Measurements from ENCODE around the gene RAB28. TPM values are rescaled to one million over a fixed set of nuclear protein-coding genes. Genes with fewer than 3 reads are reported as not detected.

Gene RAB28
- total RNA-seq, 3 donors from 2014 or later (not counting 1 experiment from before 2014, with no cell fraction given): 10.2 to 13.1 (median 12.9) TPM

DNA sequence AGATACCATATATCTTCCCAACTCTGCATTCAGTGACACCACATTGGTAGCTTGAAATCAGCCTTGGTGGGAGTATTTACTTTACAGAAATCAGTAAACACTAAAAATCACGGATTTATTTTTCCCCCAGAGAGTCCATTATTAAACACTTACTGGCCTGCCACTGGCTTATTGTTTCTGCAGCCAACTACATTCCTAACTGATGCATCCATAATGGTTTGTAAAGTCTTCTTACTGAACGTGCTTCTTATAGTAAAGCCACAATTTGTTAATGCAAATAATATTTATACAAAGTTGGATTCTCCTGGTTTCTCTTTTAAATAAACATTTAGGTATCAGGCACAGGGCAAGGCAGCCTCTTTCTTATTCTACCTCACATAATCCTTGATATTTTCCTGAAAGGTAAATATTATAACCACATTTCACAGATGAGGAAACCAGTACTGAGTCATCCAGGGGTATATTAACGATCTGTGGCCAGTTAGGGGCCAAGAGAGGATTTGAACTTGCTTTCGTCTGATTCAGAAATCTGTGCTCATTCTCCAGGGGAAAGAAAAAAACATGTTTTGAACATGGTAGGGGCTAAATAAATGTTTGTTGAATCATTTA, 136.5 kb downstream of the RAB28 start:
- ATAC-seq: no peak
- no peaks in the 10 kb centered on the region for H3K4me1 ChIP-seq (ENCODE audit: control insufficient read depth, insufficient read depth, low read length)
- no peaks in the 10 kb centered on the region for H3K36me3 ChIP-seq (ENCODE audit: control insufficient read depth, insufficient read depth, low read length)
- DNase-seq: no peak
- TF ChIP-seq, protein P1, sequence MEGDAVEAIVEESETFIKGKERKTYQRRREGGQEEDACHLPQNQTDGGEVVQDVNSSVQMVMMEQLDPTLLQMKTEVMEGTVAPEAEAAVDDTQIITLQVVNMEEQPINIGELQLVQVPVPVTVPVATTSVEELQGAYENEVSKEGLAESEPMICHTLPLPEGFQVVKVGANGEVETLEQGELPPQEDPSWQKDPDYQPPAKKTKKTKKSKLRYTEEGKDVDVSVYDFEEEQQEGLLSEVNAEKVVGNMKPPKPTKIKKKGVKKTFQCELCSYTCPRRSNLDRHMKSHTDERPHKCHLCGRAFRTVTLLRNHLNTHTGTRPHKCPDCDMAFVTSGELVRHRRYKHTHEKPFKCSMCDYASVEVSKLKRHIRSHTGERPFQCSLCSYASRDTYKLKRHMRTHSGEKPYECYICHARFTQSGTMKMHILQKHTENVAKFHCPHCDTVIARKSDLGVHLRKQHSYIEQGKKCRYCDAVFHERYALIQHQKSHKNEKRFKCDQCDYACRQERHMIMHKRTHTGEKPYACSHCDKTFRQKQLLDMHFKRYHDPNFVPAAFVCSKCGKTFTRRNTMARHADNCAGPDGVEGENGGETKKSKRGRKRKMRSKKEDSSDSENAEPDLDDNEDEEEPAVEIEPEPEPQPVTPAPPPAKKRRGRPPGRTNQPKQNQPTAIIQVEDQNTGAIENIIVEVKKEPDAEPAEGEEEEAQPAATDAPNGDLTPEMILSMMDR (IDR thresholded peaks at IDR 0.05): no peak
- H3K27ac Mint-ChIP-seq: no peak overlapping the region
- no peak overlapping the region for H3K4me3 Mint-ChIP-seq
- peaks cover 4 to 5% of the 10 kb centered on the region in 2 donors for H3K9me3 Mint-ChIP-seq
- no peaks in the 10 kb centered on the region for H3K4me1 Mint-ChIP-seq
- H3K27me3 Mint-ChIP-seq (ENCODE audit: low read depth in 2 of 2): no peaks in the 10 kb centered on the region
- H3K4me3 ChIP-seq (ENCODE audit: low read length): no peak overlapping the region
- H3K27ac ChIP-seq (ENCODE audit: low read length): no peak overlapping the region
- intact Hi-C loops (cut with micrococcal nuclease): no loop called here
- WGBS (ENCODE audit: insufficient coverage): 89% methylated on average over 3 of the region's 4 CpGs
- no peaks in the 10 kb centered on the region for H3K27me3 ChIP-seq (ENCODE audit: control insufficient read depth, insufficient read depth, low read length)
- no peaks in the 10 kb centered on the region for H3K9me3 ChIP-seq (ENCODE audit: control insufficient read depth, insufficient read depth, low read length)
- H3K36me3 Mint-ChIP-seq: no peaks in the 10 kb centered on the region

DNA sequence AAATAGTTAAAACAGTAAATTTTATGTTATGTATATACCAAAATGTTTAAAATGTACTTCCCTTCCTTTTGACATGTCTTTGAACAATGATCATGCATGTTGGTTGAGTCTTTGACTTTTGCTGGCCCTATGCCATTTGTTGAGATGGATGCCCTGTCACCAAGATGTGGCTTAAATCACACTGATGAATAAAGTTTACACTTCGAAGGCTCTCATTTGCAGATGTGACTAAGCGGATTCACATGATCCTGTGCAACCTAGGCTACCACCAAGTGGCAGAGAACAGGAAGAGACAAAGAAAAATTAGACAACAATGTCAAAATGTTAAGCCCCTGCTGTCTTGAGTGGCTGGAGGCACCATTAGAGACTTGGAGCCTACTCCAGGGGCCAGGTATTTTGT, 139.9 kb downstream of the RAB28 start:
- no peaks in the 10 kb centered on the region for H3K27me3 Mint-ChIP-seq (ENCODE audit: low read depth in 2 of 2)

DNA sequence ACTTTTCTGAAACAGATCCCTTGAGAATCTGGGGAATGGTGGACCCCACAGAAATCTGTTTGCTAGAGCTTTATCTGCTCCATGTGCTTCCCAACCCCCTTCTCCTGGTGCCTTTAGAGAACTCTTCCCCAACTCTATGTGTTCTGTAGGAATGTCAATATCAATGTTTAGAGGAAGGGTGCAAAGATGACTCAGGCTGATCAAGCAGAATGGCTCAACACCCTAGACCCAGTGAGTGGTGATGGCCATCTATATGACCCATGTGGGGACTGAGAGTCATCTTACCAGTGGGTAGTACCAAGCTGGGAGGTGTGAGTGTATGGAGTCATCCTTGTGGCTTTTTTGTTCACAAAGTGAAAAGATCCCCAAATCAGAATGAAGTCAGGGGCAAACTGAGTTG, 143.5 kb downstream of the RAB28 start:
- H3K9me3 Mint-ChIP-seq: peaks cover 6% of the 10 kb centered on the region in 2 donors
- H3K27ac ChIP-seq (ENCODE audit: low read length): no peak overlapping the region
- H3K4me3 ChIP-seq (ENCODE audit: low read length): no peak overlapping the region
- DNase-seq: no peak
- H3K36me3 ChIP-seq (ENCODE audit: control insufficient read depth, insufficient read depth, low read length): no peaks in the 10 kb centered on the region
- H3K9me3 ChIP-seq (ENCODE audit: control insufficient read depth, insufficient read depth, low read length): no peaks in the 10 kb centered on the region
- TF ChIP-seq, protein P1 (IDR thresholded peaks at IDR 0.05): no peak
- H3K27me3 ChIP-seq (ENCODE audit: control insufficient read depth, insufficient read depth, low read length): no peaks in the 10 kb centered on the region
- intact Hi-C loops (cut with micrococcal nuclease): no loop called here
- H3K27me3 Mint-ChIP-seq (ENCODE audit: low read depth in 2 of 2): no peaks in the 10 kb centered on the region
- no peaks in the 10 kb centered on the region for H3K36me3 Mint-ChIP-seq
- ATAC-seq: no peak
- no peak overlapping the region for H3K27ac Mint-ChIP-seq
- no peak overlapping the region for H3K4me3 Mint-ChIP-seq
- H3K4me1 Mint-ChIP-seq: no peaks in the 10 kb centered on the region
- H3K4me1 ChIP-seq (ENCODE audit: control insufficient read depth, insufficient read depth, low read length): no peaks in the 10 kb centered on the region

More for the DNA sequence above, 139.9 kb downstream of the RAB28 start:
- 76% methylated on average over 2 of the region's 2 CpGs for WGBS (ENCODE audit: insufficient coverage)
- ATAC-seq: no peak
- Histone ChIP-seq H3K27ac (ENCODE audit: low read length) (no peak overlapping the region), H3K9me3 (ENCODE audit: control insufficient read depth, insufficient read depth, low read length) (no peaks in the 10 kb centered on the region), H3K4me1 (ENCODE audit: control insufficient read depth, insufficient read depth, low read length) (no peaks in the 10 kb centered on the region), H3K4me3 (ENCODE audit: low read length) (no peak overlapping the region), H3K36me3 (ENCODE audit: control insufficient read depth, insufficient read depth, low read length) (no peaks in the 10 kb centered on the region), H3K27me3 (ENCODE audit: control insufficient read depth, insufficient read depth, low read length) (no peaks in the 10 kb centered on the region)
- H3K27ac Mint-ChIP-seq: no peak overlapping the region
- intact Hi-C loops (cut with micrococcal nuclease): no loop called here
- no peaks in the 10 kb centered on the region for H3K36me3 Mint-ChIP-seq
- DNase-seq: no peak
- TF ChIP-seq, protein P1 (IDR thresholded peaks at IDR 0.05): no peak
- peaks cover 5 to 6% of the 10 kb centered on the region in 2 donors for H3K9me3 Mint-ChIP-seq
- no peaks in the 10 kb centered on the region for H3K4me1 Mint-ChIP-seq
- H3K4me3 Mint-ChIP-seq: no peak overlapping the region

DNA sequence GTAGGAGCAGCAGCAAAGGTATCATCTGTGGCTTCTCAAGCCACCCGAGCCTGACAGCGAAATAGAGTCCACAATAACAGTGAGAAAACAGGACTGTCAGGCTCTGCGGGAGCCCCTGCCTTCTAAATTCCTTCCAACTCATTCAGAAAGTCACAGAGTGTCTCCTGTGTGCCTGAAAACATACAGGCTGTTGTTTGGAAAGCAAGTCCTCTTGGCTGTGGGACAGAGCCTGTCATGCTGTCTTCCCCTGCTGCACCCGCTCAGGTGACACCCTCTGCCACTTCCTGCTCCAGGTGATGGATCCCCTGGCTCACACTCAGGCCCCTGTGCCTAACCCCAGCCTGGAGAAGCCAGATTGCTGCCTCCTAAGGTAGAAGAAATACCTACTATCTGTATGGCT, 152.3 kb downstream of the RAB28 start:
- TF ChIP-seq, protein P1 (IDR thresholded peaks at IDR 0.05): no peak
- Histone ChIP-seq H3K36me3 (ENCODE audit: control insufficient read depth, insufficient read depth, low read length) (no peaks in the 10 kb centered on the region), H3K27ac (ENCODE audit: low read length) (no peak overlapping the region), H3K9me3 (ENCODE audit: control insufficient read depth, insufficient read depth, low read length) (no peaks in the 10 kb centered on the region), H3K4me1 (ENCODE audit: control insufficient read depth, insufficient read depth, low read length) (no peaks in the 10 kb centered on the region), H3K4me3 (ENCODE audit: low read length) (no peak overlapping the region), H3K27me3 (ENCODE audit: control insufficient read depth, insufficient read depth, low read length) (no peaks in the 10 kb centered on the region)
- intact Hi-C loops (cut with micrococcal nuclease): no loop called here
- Mint-ChIP-seq H3K4me3 (no peak overlapping the region), H3K36me3 (peaks cover 6% of the 10 kb centered on the region), H3K4me1 (peaks cover 0 to 3% of the 10 kb centered on the region in 2 donors), H3K27me3 (ENCODE audit: low read depth in 2 of 2) (no peaks in the 10 kb centered on the region), H3K27ac (no peak overlapping the region), H3K9me3 (peaks cover 3 to 7% of the 10 kb centered on the region in 2 donors)
- DNase-seq (no peak), ATAC-seq (no peak)
- 91% methylated on average over 4 of the region's 4 CpGs for WGBS (ENCODE audit: insufficient coverage)
